ENCODE results near the gene AGBL4.

Gene AGBL4

DNA sequence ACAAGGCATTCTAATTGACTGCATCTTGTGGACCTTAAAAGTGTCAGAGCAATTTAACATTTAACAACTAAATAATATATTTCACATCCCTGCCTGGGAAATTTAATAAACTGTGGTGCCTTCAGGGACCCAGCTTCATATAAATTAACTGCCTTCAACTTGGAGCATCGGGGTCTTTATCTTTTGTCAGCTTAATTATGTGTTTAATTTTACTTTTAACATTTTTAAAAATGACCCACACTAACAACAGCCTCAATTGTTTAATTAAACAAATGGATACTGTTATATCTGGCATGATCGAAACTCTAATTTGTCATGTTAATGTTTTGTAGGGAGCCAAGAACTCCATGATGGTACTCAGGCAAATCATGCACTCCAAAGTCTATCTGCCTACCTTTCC is 857.7 kb downstream of the AGBL4 start:
- DNase-seq: no peak

DNA sequence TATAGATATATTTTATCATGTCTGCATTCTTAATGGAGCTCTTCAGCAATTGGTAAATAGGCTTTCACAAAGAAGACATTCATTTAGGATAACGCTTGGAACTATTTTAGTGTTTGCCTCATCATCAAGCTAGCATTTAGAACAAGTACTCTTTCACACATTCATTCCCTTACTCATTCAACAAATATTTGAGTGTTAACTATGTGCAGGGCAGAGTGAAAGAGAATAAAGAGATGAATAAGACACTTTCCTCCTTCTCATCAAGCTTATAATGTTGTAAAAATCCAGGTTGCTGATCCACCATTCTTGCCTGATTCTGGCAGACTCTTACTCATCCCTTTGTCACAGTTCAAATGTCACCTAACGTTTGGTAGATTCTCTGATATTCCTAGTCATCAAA is 860.7 kb downstream of the AGBL4 start:
- DNase-seq: no peak

GRCh38 chr1:49160677-49161076 is 863.1 kb downstream of the AGBL4 start:
- DNase-seq: no peak

GRCh38 chr1:49136738-49137251 is 887.0 kb downstream of the AGBL4 start:
- DNase-seq: no peak

DNA sequence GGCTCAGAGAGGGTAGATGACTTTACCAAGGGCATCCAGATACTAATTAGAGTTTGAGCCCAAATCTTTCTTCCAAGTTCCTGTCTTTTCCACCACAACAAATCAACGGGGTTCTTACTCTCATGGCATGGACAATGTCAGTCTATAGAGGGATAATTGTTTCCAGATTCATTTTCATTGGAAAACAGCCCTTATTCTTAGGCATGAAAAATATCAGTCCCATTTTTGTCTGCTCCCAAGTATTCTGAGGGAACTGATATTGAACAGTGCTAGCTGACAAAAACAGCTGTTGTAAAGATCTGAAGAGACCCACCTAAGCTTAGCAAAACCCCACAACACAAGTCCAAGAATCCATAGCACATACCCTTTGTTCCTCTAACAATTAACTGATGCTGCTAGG is 898.0 kb downstream of the AGBL4 start:
- DNase-seq: no peak

DNA sequence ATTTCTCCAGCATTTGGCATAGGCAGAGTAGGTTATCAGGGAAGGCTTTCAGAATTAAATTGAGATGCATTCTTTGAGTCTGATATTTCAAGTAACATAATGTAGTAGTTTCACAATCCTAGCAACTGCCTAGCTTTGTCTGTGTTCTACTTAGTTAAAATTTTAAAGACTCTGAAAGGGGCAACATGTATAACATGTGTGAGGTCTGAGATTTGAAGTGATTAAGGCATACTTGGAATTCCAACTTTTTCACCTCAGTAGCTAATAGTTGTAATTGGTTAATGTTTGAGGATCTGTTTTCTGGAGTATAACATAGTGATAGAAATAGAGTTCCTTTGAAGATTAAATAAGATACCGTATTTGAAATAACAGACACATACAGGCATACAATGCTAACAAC is 911.8 kb downstream of the AGBL4 start:
- no peak for DNase-seq

GRCh38 chr1:49106445-49106844 is 917.3 kb downstream of the AGBL4 start:
- DNase-seq: no peak

DNA sequence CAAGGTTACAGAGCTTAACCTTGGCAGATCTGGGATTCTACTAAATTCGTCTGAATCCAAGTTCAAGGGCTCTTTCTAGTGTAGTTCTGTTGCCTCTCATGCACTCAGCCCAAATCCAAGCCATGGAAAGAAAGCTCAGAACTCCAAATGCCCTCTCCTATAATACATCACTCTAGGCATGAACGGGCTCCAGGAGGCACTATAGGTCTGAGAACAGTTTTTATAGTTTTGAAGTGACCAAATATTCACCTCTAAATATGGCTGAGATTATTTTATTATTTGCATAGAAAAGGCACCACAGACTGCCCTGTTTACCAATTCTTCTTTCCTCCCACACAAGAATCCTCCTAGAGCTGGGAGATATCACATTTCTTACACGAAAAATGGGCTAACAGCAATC is 919.2 kb downstream of the AGBL4 start:
- DNase-seq: no peak

DNA sequence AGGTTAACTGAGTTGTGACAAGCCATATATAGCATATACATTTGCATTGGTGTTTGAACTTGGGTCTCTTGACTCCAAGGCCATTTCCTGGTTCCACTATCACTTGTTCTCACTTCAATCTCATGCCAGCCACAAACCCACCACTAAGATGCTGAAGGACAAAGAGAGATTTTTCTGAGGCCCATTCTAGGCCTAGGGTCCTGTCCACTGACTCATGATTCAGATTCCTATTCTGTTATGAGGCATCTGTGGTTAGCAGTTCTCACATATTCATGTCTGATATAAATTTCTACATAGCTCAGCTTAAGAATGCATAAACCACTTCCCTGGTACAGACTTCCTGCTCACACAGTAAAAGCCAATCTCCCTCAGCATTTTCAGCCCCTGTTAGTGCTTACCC is 921.0 kb downstream of the AGBL4 start:
- no peak for DNase-seq

GRCh38 chr1:49098866-49099265 is 924.9 kb downstream of the AGBL4 start:
- no peak for DNase-seq

DNA sequence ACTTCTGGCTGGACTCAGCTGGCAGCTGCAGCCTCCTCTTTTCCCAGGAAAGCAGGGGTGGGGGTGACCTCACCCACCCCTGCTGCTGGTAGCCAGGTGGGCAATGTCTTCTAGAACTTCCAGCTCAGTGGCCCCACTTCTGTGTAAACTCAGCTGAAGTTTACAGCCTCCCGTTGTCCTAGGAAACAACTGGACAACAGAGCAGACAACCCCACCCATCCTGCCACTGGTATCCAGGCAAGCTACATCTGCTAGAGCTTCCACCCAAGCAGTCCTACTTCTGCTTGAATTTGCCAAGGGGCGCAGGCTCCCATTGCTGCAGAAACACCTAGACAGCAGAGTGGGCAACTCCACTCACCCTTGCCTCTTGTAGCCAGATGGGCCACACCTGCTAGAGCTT is 937.4 kb downstream of the AGBL4 start:
- DNase-seq: no peak

GRCh38 chr1:49085079-49085478 is 938.7 kb downstream of the AGBL4 start:
- DNase-seq: no peak

- no peak for DNase-seq
Measured at GRCh38 chr1:49060766-49061165, 963.0 kb downstream of the AGBL4 start.

GRCh38 chr1:49059087-49059486 is 964.7 kb downstream of the AGBL4 start:
- DNase-seq: no peak

- DNase-seq: no peak
Measured at GRCh38 chr1:49052102-49052501, 971.7 kb downstream of the AGBL4 start.

- no peak for DNase-seq
Measured at GRCh38 chr1:49051647-49052046, 972.1 kb downstream of the AGBL4 start.

GRCh38 chr1:49050041-49050440 is 973.7 kb downstream of the AGBL4 start:
- no peak for DNase-seq

- DNase-seq: no peak
Measured at GRCh38 chr1:49048188-49048587, 975.6 kb downstream of the AGBL4 start.

DNA sequence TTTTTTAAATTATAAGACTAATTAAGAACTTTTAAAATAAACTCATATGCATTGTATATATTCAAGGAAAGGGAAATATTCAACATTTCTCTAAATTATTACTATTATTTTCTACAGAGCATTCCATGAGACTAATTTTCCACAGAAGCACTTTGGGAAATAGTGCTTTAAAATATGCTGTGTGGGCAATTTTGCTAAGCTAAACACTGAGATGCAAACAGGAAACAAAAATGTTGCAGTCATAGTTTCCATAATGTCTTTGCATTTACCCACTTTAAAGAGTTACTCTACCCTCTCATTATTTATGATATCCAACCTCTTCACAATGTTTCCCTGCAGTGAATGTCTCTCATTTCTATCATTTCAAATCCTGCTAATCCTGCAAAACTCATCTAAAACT is 977.4 kb downstream of the AGBL4 start:
- DNase-seq: no peak

DNA sequence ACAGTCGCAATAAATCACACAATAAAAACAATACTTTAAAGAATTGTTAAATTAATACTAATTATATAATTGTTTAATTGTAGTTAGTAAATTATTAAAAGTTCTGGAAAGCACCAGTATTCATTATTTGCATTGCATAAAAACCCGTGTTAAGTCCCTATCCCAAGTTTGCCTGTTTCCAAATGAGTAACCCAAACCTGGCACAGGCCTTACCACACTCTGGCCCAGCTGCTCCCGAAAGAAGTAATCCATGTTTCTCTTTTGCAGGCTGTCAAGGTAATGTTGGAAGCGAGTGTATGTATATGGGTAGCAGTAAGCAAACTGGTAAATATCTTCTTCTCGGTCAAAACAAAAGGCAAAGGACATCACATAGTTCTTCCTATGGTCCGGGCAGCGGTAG is 978.4 kb downstream of the AGBL4 start:
- DNase-seq: no peak

GRCh38 chr1:49036700-49037099 is 987.1 kb downstream of the AGBL4 start:
- DNase-seq: no peak

GRCh38 chr1:49028396-49028795 is 995.4 kb downstream of the AGBL4 start:
- no peak for DNase-seq

GRCh38 chr1:49026230-49026811 is 997.4 kb downstream of the AGBL4 start:
- no peak for DNase-seq

DNA sequence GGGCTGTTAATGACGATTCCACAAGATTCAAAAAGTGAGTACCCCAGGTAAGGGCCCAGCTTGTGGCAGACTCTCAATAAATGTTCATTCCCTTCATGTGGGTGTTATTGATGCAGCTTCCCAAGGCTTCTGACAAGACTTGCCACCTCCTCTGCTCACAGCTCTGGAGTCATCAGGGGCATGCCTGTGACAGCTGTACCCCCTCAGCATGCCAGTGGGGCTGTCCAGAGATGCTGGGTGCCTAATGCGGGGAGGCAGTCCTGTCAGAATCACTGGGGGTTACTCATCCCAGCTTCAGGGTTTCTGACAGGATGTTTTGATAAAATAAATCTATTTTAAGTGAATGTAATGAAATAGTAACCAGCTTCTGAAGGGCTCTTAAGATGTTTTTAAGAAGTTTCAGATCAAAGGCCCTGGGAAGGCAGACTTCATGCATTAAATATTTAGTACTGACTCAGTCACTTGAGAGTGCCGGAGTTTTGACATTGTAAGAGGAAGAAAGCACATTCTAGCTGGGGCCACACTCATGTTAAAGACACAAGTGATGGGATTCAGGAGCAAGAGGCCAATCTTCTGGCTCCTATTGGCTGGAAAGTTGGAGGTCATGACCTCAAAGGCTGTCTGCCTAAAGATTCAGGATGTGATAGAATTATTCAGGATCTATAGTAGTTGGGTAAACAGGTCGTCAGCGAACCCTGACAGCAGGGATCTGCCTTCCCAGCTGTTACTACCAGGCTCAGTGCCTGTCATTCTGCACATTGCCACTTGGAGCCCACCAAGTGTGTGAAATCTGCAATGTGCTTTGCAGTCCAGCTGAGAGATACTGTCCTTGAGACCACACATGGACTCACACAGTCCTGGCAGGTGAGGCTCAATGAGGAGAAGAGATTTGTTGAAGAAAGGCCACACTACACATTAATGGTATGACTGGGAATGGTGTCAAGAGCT is 1007.5 kb downstream of the AGBL4 start:
- DNase-seq: no peak

Measured in stimulated activated CD4-positive, alpha-beta T cell treated with anti-CD3 and anti-CD28 coated beads, Interleukin-4, amount 100 ng/mL, for 1 hour (primary cell).